H1 (cell line): ENCODE data around the gene HNF4A. TPM values are rescaled to one million over a fixed set of nuclear protein-coding genes. Genes with fewer than 3 reads are reported as not detected.

ENCODE experiments used
- CTCF ChIA-PET: fragments of 300-600 bp; sonication (Branson Sonifier 250); formaldehyde crosslinking; loops from one replicate; lab custom pipeline; 2021; ENCODE audit not compliant: partially characterized antibody; lab: Charles Lee
- POLR2A ChIA-PET: fragments of 300-600 bp; sonication (Branson Sonifier 250); formaldehyde crosslinking; loops from one replicate; lab custom pipeline; 2021; ENCODE audit warnings: inconsistent platforms; ENCODE audit not compliant: partially characterized antibody; lab: Charles Lee
- DNase-seq, 2 experiments: peaks; one replicate each; pipeline versions ENCODE4 v3.0.0 to v3.0.0-alpha.2; 2010 to 2022; ENCODE audit warnings: low spot score in 2 of 2, low read depth in 1 of 2, mixed read lengths in 1 of 2
- FAIRE-seq: peaks from 2 replicates; lab custom pipeline; 2011; peaks lifted over from hg19 to GRCh38; lab: Jason Lieb, UNC
- H2AFZ ChIP-seq: 2 replicates; pipeline ENCODE4 v1.8.1; 2012; ENCODE audit warnings: low read length, inconsistent platforms
- H2AK5ac ChIP-seq: 2 replicates; pipeline ENCODE4 v1.6.1; 2013; ENCODE audit warnings: low read depth, low read length
- H2BK120ac ChIP-seq: replicated peaks from 2 replicates; pipeline ENCODE3; 2013; ENCODE audit warnings: low read depth, low read length, inconsistent platforms
- H2BK12ac ChIP-seq: 2 replicates; pipeline ENCODE4 v1.6.1; 2013; ENCODE audit warnings: low read depth, low read length
- H2BK15ac ChIP-seq: 2 replicates; pipeline ENCODE4 v1.6.1; 2013; ENCODE audit warnings: low read length
- H2BK20ac ChIP-seq: 2 replicates; pipeline ENCODE4 v1.6.1; 2013; ENCODE audit warnings: low read length
- H2BK5ac ChIP-seq: 2 replicates; pipeline ENCODE4 v1.6.1; 2013; ENCODE audit warnings: low read depth, low read length
- H3K14ac ChIP-seq: 2 replicates; pipeline ENCODE4 v1.6.1; 2013; ENCODE audit warnings: inconsistent platforms; ENCODE audit not compliant: insufficient read length
- H3K18ac ChIP-seq: 2 replicates; pipeline ENCODE4 v1.6.1; 2013; ENCODE audit warnings: low read length; ENCODE audit errors: extremely low read depth
- H3K23ac ChIP-seq: 2 replicates; pipeline ENCODE4 v1.6.1; 2013; ENCODE audit warnings: inconsistent platforms; ENCODE audit not compliant: insufficient read length
- H3K23me2 ChIP-seq: 2 replicates; pipeline ENCODE4 v1.6.1; 2013; ENCODE audit warnings: low read depth, low read length
- H3K27ac ChIP-seq: 2 replicates; pipeline ENCODE4 v1.6.1; 2011; ENCODE audit warnings: low read depth, low read length, inconsistent platforms
- H3K27me3 ChIP-seq, 4 experiments: replicated peaks in 1 of 4; 1 replicate in 1 of 4; 2 replicates in 3 of 4; pipeline versions ENCODE4 v1.6.1 to v1.8.1; 2011 to 2013; ENCODE audit warnings: low read length in 3 of 4, mild to moderate bottlenecking in 3 of 4, inconsistent platforms in 2 of 4, mixed read lengths in 2 of 4, moderate library complexity in 1 of 4; ENCODE audit not compliant: control insufficient read depth in 3 of 4, insufficient read depth in 3 of 4; ENCODE audit errors: extremely low read depth in 1 of 4
- H3K36me3 ChIP-seq, 4 experiments: 2 replicates each; pipeline versions ENCODE4 v1.6.1 to v1.8.1; 2011 to 2013; ENCODE audit warnings: mild to moderate bottlenecking in 4 of 4, low read length in 3 of 4, moderate library complexity in 2 of 4, control low read depth in 1 of 4, inconsistent platforms in 1 of 4; ENCODE audit not compliant: insufficient read depth in 4 of 4, control insufficient read depth in 2 of 4
- H3K4ac ChIP-seq: replicated peaks from 2 replicates; pipeline ENCODE3; 2013; ENCODE audit warnings: low read length, low read depth, mixed read lengths, inconsistent platforms; ENCODE audit not compliant: insufficient read length
- H3K4me1 ChIP-seq, 4 experiments: replicated peaks in 1 of 4; 1 replicate in 1 of 4; 2 replicates in 3 of 4; pipeline versions ENCODE4 v1.6.1 to v1.8.1; 2011 to 2013; ENCODE audit warnings: low read length in 3 of 4, inconsistent platforms in 2 of 4, mixed read lengths in 1 of 4; ENCODE audit not compliant: insufficient read depth in 4 of 4, control insufficient read depth in 3 of 4
- H3K4me2 ChIP-seq, 2 experiments: 2 replicates each; pipeline versions ENCODE4 v1.6.1 to v1.8.1; 2011 to 2013; ENCODE audit warnings: low read depth in 2 of 2, low read length in 2 of 2, control low read depth in 1 of 2, inconsistent platforms in 1 of 2, mild to moderate bottlenecking in 1 of 2; ENCODE audit not compliant: insufficient read depth in 1 of 2
- H3K4me3 ChIP-seq, 4 experiments: fragments of 200-600, 300-600 bp in 1 of 4; sonication (generic), shearing (Covaris generic), sonication (Bioruptor Twin) in 1 of 4; 2 replicates each; pipeline versions ENCODE4 v1.5.1 to v1.8.1; 2011 to 2016; ENCODE audit warnings: low read length in 4 of 4, low read depth in 3 of 4, control low read depth in 2 of 4, inconsistent platforms in 2 of 4, mild to moderate bottlenecking in 2 of 4, mixed read lengths in 1 of 4, moderate library complexity in 1 of 4; ENCODE audit not compliant: insufficient read depth in 2 of 4; ENCODE audit errors: extremely low read depth in 1 of 4
- H3K56ac ChIP-seq: replicated peaks from 2 replicates; pipeline ENCODE3; 2013; ENCODE audit warnings: low read depth, mild to moderate bottlenecking, mixed read lengths, low read length, inconsistent platforms; ENCODE audit not compliant: insufficient read length
- H3K79me1 ChIP-seq: 2 replicates; pipeline ENCODE4 v1.6.1; 2013; ENCODE audit warnings: low read depth, low read length, control low read depth
- H3K79me2 ChIP-seq, 2 experiments: 2 replicates each; pipeline versions ENCODE4 v1.6.1 to v1.8.1; 2012 to 2013; ENCODE audit warnings: low read length in 2 of 2, mild to moderate bottlenecking in 2 of 2, inconsistent platforms in 1 of 2; ENCODE audit not compliant: insufficient read depth in 2 of 2, control insufficient read depth in 1 of 2
- H3K9ac ChIP-seq, 4 experiments: replicated peaks in 1 of 4; 1 replicate in 1 of 4; 2 replicates in 3 of 4; pipeline versions ENCODE4 v1.6.1 to v1.8.1; 2011 to 2013; ENCODE audit warnings: low read depth in 3 of 4, low read length in 3 of 4, control low read depth in 2 of 4, mild to moderate bottlenecking in 2 of 4, moderate library complexity in 2 of 4, inconsistent platforms in 1 of 4; ENCODE audit errors: extremely low read depth in 1 of 4
- H3K9me3 ChIP-seq, 2 experiments: 2 replicates each; pipeline versions ENCODE4 v1.6.1 to v1.8.1; 2012 to 2013; ENCODE audit warnings: mild to moderate bottlenecking in 2 of 2, moderate library complexity in 2 of 2, control low read depth in 1 of 2, inconsistent platforms in 1 of 2, low read depth in 1 of 2, low read length in 1 of 2, mixed read lengths in 1 of 2; ENCODE audit not compliant: insufficient read depth in 2 of 2
- H4K20me1 ChIP-seq, 2 experiments: replicated peaks in 1 of 2; 2 replicates each; pipeline versions ENCODE3 to v1.8.1; 2011 to 2013; ENCODE audit warnings: inconsistent platforms in 2 of 2, low read length in 2 of 2, mild to moderate bottlenecking in 1 of 2; ENCODE audit not compliant: insufficient read depth in 2 of 2, control insufficient read depth in 1 of 2
- H4K5ac ChIP-seq: 2 replicates; pipeline ENCODE4 v1.6.1; 2013; ENCODE audit warnings: low read length, low read depth, mixed read lengths, inconsistent platforms; ENCODE audit not compliant: insufficient read length
- H4K8ac ChIP-seq: 2 replicates; pipeline ENCODE4 v1.8.0; 2013; ENCODE audit warnings: mild to moderate bottlenecking, moderate library complexity, low read length, inconsistent platforms; ENCODE audit not compliant: insufficient read depth; ENCODE audit errors: extremely low read depth
- H4K91ac ChIP-seq: replicated peaks from 2 replicates; pipeline ENCODE3; 2013; ENCODE audit warnings: low read length, mixed read lengths, inconsistent platforms; ENCODE audit not compliant: insufficient read length
- CBX8 ChIP-seq: fragments of 300-800, 300-1000 bp; sonication (generic); IDR thresholded peaks from 2 replicates; pipeline ENCODE4 v1.7.1; 2016; ENCODE audit warnings: low read depth, low read length, borderline replicate concordance
- CHD1 ChIP-seq: IDR thresholded peaks from 2 replicates; pipeline ENCODE4 v1.6.1; 2012; ENCODE audit warnings: low read depth, low read length, improper control_type of control experiment
- E2F6 ChIP-seq: IDR thresholded peaks from 2 replicates; pipeline ENCODE4 v1.6.1; 2012; ENCODE audit warnings: inconsistent platforms
- MAFK ChIP-seq: IDR thresholded peaks from 2 replicates; pipeline ENCODE4 v1.6.1; 2012; ENCODE audit warnings: low read depth, mild to moderate bottlenecking, improper control_type of control experiment, low read length
- POLR2A ChIP-seq, 2 experiments: IDR thresholded peaks; 1 replicate in 1 of 2; 2 replicates in 1 of 2; pipeline ENCODE4 v1.6.1; 2011; ENCODE audit warnings: low read depth in 2 of 2, low read length in 2 of 2, mild to moderate bottlenecking in 2 of 2; ENCODE audit errors: control extremely low read depth in 1 of 2
- RNF2 ChIP-seq: fragments of 200-900, 300-1000 bp; sonication (generic); IDR thresholded peaks from 2 replicates; pipeline ENCODE4 v1.7.1; 2016; ENCODE audit warnings: borderline replicate concordance, low read depth, mild to moderate bottlenecking, antibody characterized with exemption, low read length; ENCODE audit not compliant: poor library complexity, severe bottlenecking; ENCODE audit errors: missing control alignments
- SIRT6 ChIP-seq: IDR thresholded peaks from one replicate; pipeline ENCODE4 v1.7.1; 2012; ENCODE audit warnings: low read length, inconsistent platforms
- SP2 ChIP-seq: IDR thresholded peaks from 2 replicates; pipeline ENCODE4 v1.6.1; 2012; ENCODE audit warnings: mild to moderate bottlenecking, low read length, inconsistent platforms
- TBP ChIP-seq: IDR thresholded peaks from 2 replicates; pipeline ENCODE4 v1.6.1; 2011; ENCODE audit warnings: low read depth, low read length, improper control_type of control experiment
- ZNF274 ChIP-seq: IDR thresholded peaks from 2 replicates; pipeline ENCODE4 v1.7.0; 2012; ENCODE audit warnings: low read length, borderline replicate concordance; ENCODE audit errors: extremely low read depth
- WGBS, 2 experiments: shearing (Covaris generic) in 1 of 2; methylation state at CpG; one replicate each; pipeline versions ENCODE4 v1.1.6 to v1.1.7; 2013 to 2015; ENCODE audit warnings: low lambda C conversion rate in 2 of 2, mixed read lengths in 2 of 2, inconsistent platforms in 1 of 2, low coverage in 1 of 2, missing lambda C conversion rate in 1 of 2; ENCODE audit not compliant: insufficient replicate concordance in 2 of 2, insufficient coverage in 1 of 2, insufficient read length in 1 of 2; ENCODE audit errors: extremely low coverage in 1 of 2, missing lambda C conversion rate in 1 of 2; 5-methylcytosine and 5-hydroxymethylcytosine counted together
- long read RNA-seq, 2 experiments: library from RNA in 1 of 2; library from capped mRNA in 1 of 2; stranded (forward); transcript quantifications; one replicate each; pipeline ENCODE4 v2.0.0, GENCODE V29; 2021; ENCODE audit warnings: inconsistent platforms in 1 of 2
- polyA minus RNA-seq, 3 experiments: library from RNA; depleted of rRNA, polyadenylated mRNA; stranded (reverse); fragments of >200 nt; gene quantifications; 1 replicate in 2 of 3; 2 replicates in 1 of 3; pipeline ENCODE4 v1.2.3, GENCODE V29; 2011
- polyA plus RNA-seq, 7 experiments: library from polyadenylated mRNA; depleted of rRNA in 3 of 7; stranded (reverse) in 5 of 7; unstranded in 2 of 7; fragments of >200 nt in 5 of 7; fragments of 200-250 nt in 2 of 7; gene quantifications; 1 replicate in 5 of 7; 2 replicates in 1 of 7; 4 replicates in 1 of 7; pipeline versions ENCODE4 v1.2.1 to v1.2.3, GENCODE V29; 2011 to 2013; ENCODE audit warnings: missing spikeins in 2 of 7, mixed read lengths in 2 of 7
- total RNA-seq: library from RNA; stranded (reverse); fragmentation: NEBNext Ultra II Directional; extraction: Animal tissue kit (Norgen Biotek cat#: 25700); gene quantifications from 2 replicates; pipeline ENCODE4 v1.2.1, GENCODE V29; 2021

HNF4A gene
- not detected in 2 replicates for total RNA-seq
- polyA plus RNA-seq (2011; rRNA removed) = 0.03 TPM in 1 of 2 replicates, not detected in the other
- 0.04 TPM for polyA plus RNA-seq (2011; cell fraction: cytosol; rRNA removed)
- not detected for polyA plus RNA-seq (2011; cell fraction: nucleus; rRNA removed)
- polyA plus RNA-seq (2012, experiment 1 of 2) = 0.10 to 0.11 TPM in 2 of 4 replicates, not detected in the others
- 0.03 TPM for polyA plus RNA-seq (2012, experiment 2 of 2)
- polyA plus RNA-seq (2013, experiment 1 of 2) = not detected
- 0.02 TPM for polyA plus RNA-seq (2013, experiment 2 of 2)
- polyA minus RNA-seq (2011; rRNA and poly(A)+ RNA removed) = not detected in 2 replicates
- not detected for polyA minus RNA-seq (2011; cell fraction: cytosol; rRNA and poly(A)+ RNA removed)
- not detected for polyA minus RNA-seq (2011; cell fraction: nucleus; rRNA and poly(A)+ RNA removed)
- long read RNA-seq, experiment 1 = 0 reads
- long read RNA-seq, experiment 2 = 0 reads

- H3K9ac ChIP-seq = no peak within 1 kb of the TSS
- no peak within 1 kb of the TSS for H3K18ac ChIP-seq
- no peak within 1 kb of the TSS for H3K56ac ChIP-seq
- H2AK5ac ChIP-seq = no peak within 1 kb of the TSS
- no peak within 1 kb of the TSS for H2BK15ac ChIP-seq
- peaks cover 5% of the 10 kb centered on the region; the same call in 1 of the 2 replicates for H3K23me2 ChIP-seq
- H2BK12ac ChIP-seq = no peak within 1 kb of the TSS
- no peak within 1 kb of the TSS for H4K5ac ChIP-seq
- H2BK20ac ChIP-seq = no peak within 1 kb of the TSS
- no peak within 1 kb of the TSS for H2AFZ ChIP-seq
- H3K4me1 ChIP-seq = peaks cover 0 to 6% (median 0%) of the 10 kb centered on the region in 4 experiments; a peak in 1 of 7 replicates
- H4K20me1 ChIP-seq = no peaks in the 10 kb centered on the region
- no peak within 1 kb of the TSS for H3K4ac ChIP-seq
- H3K4me2 ChIP-seq = no peak within 1 kb of the TSS
- no peaks in the 10 kb centered on the region for H3K9me3 ChIP-seq
- ChIA-PET POLR2A (no interaction called here), CTCF (interaction anchor here (0.7 to 1.2 kb wide), 3 partner anchors 28 to 133 kb away, joined by 3 to 4 read pairs (median 3); no protein-coding TSS in a partner anchor)
- no peaks in the 10 kb centered on the region for H3K79me2 ChIP-seq
- no peak within 1 kb of the TSS for H3K23ac ChIP-seq
- no peak within 1 kb of the TSS for H3K27ac ChIP-seq
- no peaks in the 10 kb centered on the region for H3K79me1 ChIP-seq
- H2BK5ac ChIP-seq = no peak within 1 kb of the TSS
- FAIRE-seq (no peak), DNase-seq (no peak)
- no peak within 1 kb of the TSS for H2BK120ac ChIP-seq
- no peak within 1 kb of the TSS; the same call in 1 of the 2 replicates for H4K8ac ChIP-seq
- 95% methylated on average over 35 of the region's 40 CpGs; no CpG with 5 or more reads in 1 of the 2 experiments for WGBS, 2 experiments
- H3K4me3 ChIP-seq = no peak within 1 kb of the TSS
- H3K36me3 ChIP-seq = no peaks in the 10 kb centered on the region
- no peak within 1 kb of the TSS for H3K14ac ChIP-seq
- peaks cover 0 to 1% (median 0%) of the 10 kb centered on the region in 4 experiments; a peak in 2 of 7 replicates for H3K27me3 ChIP-seq
- H4K91ac ChIP-seq = no peak within 1 kb of the TSS
- TF ChIP-seq POLR2A (IDR thresholded peaks at IDR 0.05; ENCODE audit: control extremely low read depth in 1 of 2, low read depth in 2 of 2, low read length in 2 of 2) (no peak), CHD1 (no peak), ZNF274 (no peak), CBX8 (no peak), SP2 (no peak), E2F6 (no peak), TBP (no peak), SIRT6 (no peak), RNF2 (no peak), MAFK (no peak)
Measured at GRCh38 chr20:44355498-44356352, at the start of gene HNF4A. HNF4A (plus strand) TSS chr20:44355699; CDS start chr20:44355805, 106 bp downstream.
